HEK293T (cell line): ENCODE results near the gene OSBPL8.

Source experiments
- BHLHE40 ChIP-seq: fragments of 450-650 bp; IDR thresholded peaks from 2 replicates; pipeline ENCODE4 v1.6.1; 2016; ENCODE audit warnings: mild to moderate bottlenecking, moderate library complexity, borderline replicate concordance
- FOXM1 ChIP-seq: fragments of 450-650 bp; IDR thresholded peaks from 2 replicates; pipeline ENCODE4 v1.6.1; 2017; ENCODE audit warnings: mild to moderate bottlenecking, borderline replicate concordance
- L3MBTL2 ChIP-seq: fragments of 450-650 bp; conservative IDR thresholded peaks from 2 replicates; pipeline ENCODE4 v1.6.1; 2016; ENCODE audit warnings: mild to moderate bottlenecking
- LEF1 ChIP-seq: fragments of 450-650 bp; IDR thresholded peaks from 2 replicates; pipeline ENCODE4 v1.6.1; 2017; ENCODE audit warnings: mild to moderate bottlenecking, borderline replicate concordance
- SP1 ChIP-seq: fragments of 450-650 bp; IDR thresholded peaks from 2 replicates; pipeline ENCODE4 v1.6.1; 2017
- SUZ12 ChIP-seq: fragments of 450-650 bp; IDR thresholded peaks from 2 replicates; pipeline ENCODE4 v1.6.1; 2016; ENCODE audit warnings: mild to moderate bottlenecking
- TARDBP ChIP-seq: fragments of 450-650 bp; IDR thresholded peaks from 2 replicates; pipeline ENCODE4 v1.6.1; 2016
- ZNF384 ChIP-seq: fragments of 450-650 bp; IDR thresholded peaks from 2 replicates; pipeline ENCODE4 v1.6.1; 2016

GRCh38 chr12:76368230-76368629 is 191.3 kb downstream of the OSBPL8 start:
- TF ChIP-seq SUZ12 = no peak
- no peak for TF ChIP-seq LEF1
- no peak for TF ChIP-seq SP1
- no peak for TF ChIP-seq BHLHE40
- no peak for TF ChIP-seq ZNF384
- no peak for TF ChIP-seq TARDBP
- TF ChIP-seq FOXM1 = no peak
- TF ChIP-seq L3MBTL2 = no peak
